Measurements from ENCODE around the gene ZNF275. TPM values are rescaled to one million over a fixed set of nuclear protein-coding genes. Genes with fewer than 3 reads are reported as not detected.

ZNF275 gene
- total and polyA plus RNA-seq, 2 donors from 2014 or later: 4.3 to 11.2 TPM

- Histone ChIP-seq H3K36me3 (ENCODE audit: control insufficient read depth in 2 of 3, insufficient read depth in 3 of 3, low read length in 3 of 3) (no peaks in the 10 kb centered on the region), H3K4me1 (ENCODE audit: control insufficient read depth in 2 of 3, insufficient read depth in 2 of 3, low read depth in 1 of 3, low read length in 3 of 3) (no peaks in the 10 kb centered on the region), H3K4me3 (ENCODE audit: low read length in 3 of 3) (no peak overlapping the region), H3K27ac (ENCODE audit: low read depth in 2 of 2, low read length in 2 of 2) (no peak overlapping the region), H3K27me3 (ENCODE audit: control insufficient read depth, insufficient read depth, low read length) (no peaks in the 10 kb centered on the region), H3K9ac (ENCODE audit: low read length in 3 of 3) (no peak overlapping the region), H3K9me3 (ENCODE audit: control insufficient read depth in 2 of 3, insufficient read depth in 1 of 3, low read length in 3 of 3) (peaks cover 0 to 2% (median 0%) of the 10 kb centered on the region in 3 donors)
- no peak for TF ChIP-seq CTCF (IDR thresholded peaks at IDR 0.05; ENCODE audit: borderline replicate concordance, extremely low read depth, insufficient read depth)
- intact Hi-C loops (cut with DNase I): no loop called here
- DNase-seq: peak in 1 of 5 donors; percentile 61
- FAIRE-seq: no peak
Measured at GRCh38 chrX:153396320-153397195, 62.6 kb downstream of the ZNF275 start.

GRCh38 chrX:153397256-153397960, 63.5 kb downstream of the ZNF275 start:
- peak in 1 of 5 donors; percentile 56 for DNase-seq

GRCh38 chrX:153398275-153398960, 64.5 kb downstream of the ZNF275 start:
- Histone ChIP-seq H3K9me3 (ENCODE audit: control insufficient read depth in 2 of 3, insufficient read depth in 1 of 3, low read length in 3 of 3) (no peaks in the 10 kb centered on the region), H3K27ac (ENCODE audit: low read depth in 2 of 2, low read length in 2 of 2) (no peak overlapping the region), H3K36me3 (ENCODE audit: control insufficient read depth in 2 of 3, insufficient read depth in 3 of 3, low read length in 3 of 3) (no peaks in the 10 kb centered on the region), H3K27me3 (ENCODE audit: control insufficient read depth, insufficient read depth, low read length) (no peaks in the 10 kb centered on the region), H3K4me1 (ENCODE audit: control insufficient read depth in 2 of 3, insufficient read depth in 2 of 3, low read depth in 1 of 3, low read length in 3 of 3) (no peaks in the 10 kb centered on the region), H3K4me3 (ENCODE audit: low read length in 3 of 3) (no peak overlapping the region), H3K9ac (ENCODE audit: low read length in 3 of 3) (no peak overlapping the region)
- no peak for TF ChIP-seq CTCF (IDR thresholded peaks at IDR 0.05; ENCODE audit: borderline replicate concordance, extremely low read depth, insufficient read depth)
- peak in 1 of 5 donors; percentile 50 for DNase-seq
- intact Hi-C loops (cut with DNase I): no loop called here
- FAIRE-seq: no peak

More at GRCh38 chrX:153397256-153397960, 63.5 kb downstream of the ZNF275 start:
- H3K9me3 ChIP-seq (ENCODE audit: control insufficient read depth in 2 of 3, insufficient read depth in 1 of 3, low read length in 3 of 3): no peaks in the 10 kb centered on the region
- H3K9ac ChIP-seq (ENCODE audit: low read length in 3 of 3): no peak overlapping the region
- no peaks in the 10 kb centered on the region for H3K27me3 ChIP-seq (ENCODE audit: control insufficient read depth, insufficient read depth, low read length)
- intact Hi-C loops (cut with DNase I): no loop called here
- H3K4me3 ChIP-seq (ENCODE audit: low read length in 3 of 3): no peak overlapping the region
- no peak for FAIRE-seq
- H3K27ac ChIP-seq (ENCODE audit: low read depth in 2 of 2, low read length in 2 of 2): no peak overlapping the region
- H3K4me1 ChIP-seq (ENCODE audit: control insufficient read depth in 2 of 3, insufficient read depth in 2 of 3, low read depth in 1 of 3, low read length in 3 of 3): no peaks in the 10 kb centered on the region
- no peaks in the 10 kb centered on the region for H3K36me3 ChIP-seq (ENCODE audit: control insufficient read depth in 2 of 3, insufficient read depth in 3 of 3, low read length in 3 of 3)
- TF ChIP-seq CTCF (IDR thresholded peaks at IDR 0.05; ENCODE audit: borderline replicate concordance, extremely low read depth, insufficient read depth): no peak

All from kidney (tissue), 14 donors.